Astrocyte (in vitro differentiated cells and primary cell): ENCODE measurements around the gene SPRED2.

ENCODE experiments used
- CTCF ChIP-seq: IDR thresholded peaks from 2 replicates; pipeline ENCODE4 v1.5.1; 2011; ENCODE audit warnings: low read depth, mild to moderate bottlenecking, inconsistent platforms, low read length, moderate library complexity; ENCODE audit not compliant: insufficient read depth
- EZH2 ChIP-seq: IDR thresholded peaks from 2 replicates; pipeline ENCODE4 v1.6.1; 2012; ENCODE audit warnings: mild to moderate bottlenecking, low read length, inconsistent platforms; ENCODE audit not compliant: insufficient read depth

GRCh38 chr2:65368468-65368867, 63.9 kb downstream of the SPRED2 start:
- TF ChIP-seq CTCF: no peak
- TF ChIP-seq EZH2: no peak
